ENCODE results near the gene C1orf53. TPM values are rescaled to one million over a fixed set of nuclear protein-coding genes. Genes with fewer than 3 reads are reported as not detected.
"Not testable (repeated sequence)": the region's sequence is repeated elsewhere in the genome, so short reads cannot be mapped to it uniquely, and the experiment has no call there.

Gene C1orf53
- total RNA-seq, 1 donor, result 6.5 TPM

DNA sequence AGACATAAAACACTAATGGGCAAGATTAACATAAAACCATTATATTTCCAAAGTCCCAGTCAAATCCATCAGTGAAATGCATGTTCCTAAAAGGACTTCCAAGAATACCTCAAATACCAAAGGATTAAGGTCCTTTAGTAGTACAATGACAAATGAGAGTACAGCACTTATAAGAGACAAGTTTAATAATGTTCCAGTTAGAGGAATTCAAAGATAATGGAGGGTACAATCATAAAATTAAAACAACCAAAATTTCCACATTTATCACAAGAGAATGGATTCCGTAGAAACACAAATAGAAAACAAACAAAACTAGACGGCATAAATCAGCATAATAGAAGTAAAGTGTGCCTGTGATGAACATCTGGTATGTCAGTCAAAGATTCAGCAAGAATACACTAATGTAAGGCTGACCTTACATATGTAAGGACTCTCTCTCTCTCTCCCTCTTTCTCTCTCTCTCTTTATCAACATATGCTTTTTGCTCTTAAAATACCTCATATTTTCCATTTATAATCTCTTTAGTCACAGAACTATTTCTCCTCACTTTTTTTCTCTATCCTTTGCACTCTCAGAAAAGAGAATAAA is 32.8 kb upstream of the C1orf53 start:
- H3K4me3 ChIP-seq (ENCODE audit: insufficient read depth, low read length), result no peak overlapping the region
- H3K79me2 ChIP-seq (ENCODE audit: insufficient read depth, low read length), result no peaks in the 10 kb centered on the region
- H3K27me3 ChIP-seq (ENCODE audit: insufficient read depth, low read length), result no peaks in the 10 kb centered on the region
- no peak overlapping the region for H3K27ac ChIP-seq (ENCODE audit: low read depth, low read length)
- H3K9me3 ChIP-seq (ENCODE audit: low read depth, low read length), result no peaks in the 10 kb centered on the region
- no peaks in the 10 kb centered on the region for H3K4me1 ChIP-seq (ENCODE audit: insufficient read depth, low read length)
- no peak overlapping the region for H2AFZ ChIP-seq (ENCODE audit: low read length)
- H3K4me2 ChIP-seq (ENCODE audit: insufficient read depth, low read length), result no peak overlapping the region
- TF ChIP-seq CTCF (IDR thresholded peaks at IDR 0.05; ENCODE audit: extremely low read depth, low read depth, low read length), result no peak
- no peaks in the 10 kb centered on the region for H4K20me1 ChIP-seq (ENCODE audit: insufficient read depth, low read length)
- H3K36me3 ChIP-seq (ENCODE audit: insufficient read depth, low read length), result no peaks in the 10 kb centered on the region
- DNase-seq (ENCODE audit: insufficient read length, low spot score, missing footprints), result no peak

- Histone ChIP-seq H3K27ac (ENCODE audit: low read depth, low read length) (no peak overlapping the region), H3K79me2 (ENCODE audit: insufficient read depth, low read length) (no peaks in the 10 kb centered on the region), H3K4me3 (ENCODE audit: insufficient read depth, low read length) (no peak overlapping the region), H3K4me1 (ENCODE audit: insufficient read depth, low read length) (no peaks in the 10 kb centered on the region), H3K36me3 (ENCODE audit: insufficient read depth, low read length) (no peaks in the 10 kb centered on the region), H2AFZ (ENCODE audit: low read length) (no peak overlapping the region), H3K27me3 (ENCODE audit: insufficient read depth, low read length) (no peaks in the 10 kb centered on the region), H3K4me2 (ENCODE audit: insufficient read depth, low read length) (no peak overlapping the region), H3K9me3 (ENCODE audit: low read depth, low read length) (no peaks in the 10 kb centered on the region), H4K20me1 (ENCODE audit: insufficient read depth, low read length) (no peaks in the 10 kb centered on the region)
- no peak for DNase-seq (ENCODE audit: insufficient read length, low spot score, missing footprints)
- TF ChIP-seq CTCF (IDR thresholded peaks at IDR 0.05; ENCODE audit: extremely low read depth, low read depth, low read length), result no peak
These were observed 25.5 kb upstream of the C1orf53 start for GRCh38 chr1:197876894-197877293.

DNA sequence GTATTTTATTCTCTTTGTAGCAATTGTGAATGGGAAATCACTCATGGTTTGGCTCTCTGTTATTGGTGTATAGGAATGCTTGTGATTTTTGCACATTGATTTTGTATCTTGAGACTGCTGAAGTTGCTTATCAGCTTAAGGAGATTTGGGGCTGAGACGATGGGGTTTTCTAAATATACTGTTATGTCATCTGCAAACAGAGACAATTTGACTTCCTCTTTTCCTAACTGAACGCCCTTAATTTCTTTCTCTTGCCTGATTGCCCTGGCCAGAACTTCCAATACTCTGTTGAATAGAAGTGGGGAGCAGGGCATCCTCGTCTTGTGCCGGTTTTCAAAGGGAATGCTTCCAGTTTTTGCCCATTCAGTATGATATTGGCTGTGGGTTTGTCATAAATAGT is 22.0 kb upstream of the C1orf53 start:
- not testable (repeated sequence) for H3K4me2 ChIP-seq (ENCODE audit: insufficient read depth, low read length); H4K20me1 ChIP-seq (ENCODE audit: insufficient read depth, low read length); DNase-seq (ENCODE audit: insufficient read length, low spot score, missing footprints); H3K79me2 ChIP-seq (ENCODE audit: insufficient read depth, low read length); H3K27ac ChIP-seq (ENCODE audit: low read depth, low read length); H3K36me3 ChIP-seq (ENCODE audit: insufficient read depth, low read length); H2AFZ ChIP-seq (ENCODE audit: low read length); H3K4me1 ChIP-seq (ENCODE audit: insufficient read depth, low read length); H3K9me3 ChIP-seq (ENCODE audit: low read depth, low read length); H3K27me3 ChIP-seq (ENCODE audit: insufficient read depth, low read length); H3K4me3 ChIP-seq (ENCODE audit: insufficient read depth, low read length)

DNA sequence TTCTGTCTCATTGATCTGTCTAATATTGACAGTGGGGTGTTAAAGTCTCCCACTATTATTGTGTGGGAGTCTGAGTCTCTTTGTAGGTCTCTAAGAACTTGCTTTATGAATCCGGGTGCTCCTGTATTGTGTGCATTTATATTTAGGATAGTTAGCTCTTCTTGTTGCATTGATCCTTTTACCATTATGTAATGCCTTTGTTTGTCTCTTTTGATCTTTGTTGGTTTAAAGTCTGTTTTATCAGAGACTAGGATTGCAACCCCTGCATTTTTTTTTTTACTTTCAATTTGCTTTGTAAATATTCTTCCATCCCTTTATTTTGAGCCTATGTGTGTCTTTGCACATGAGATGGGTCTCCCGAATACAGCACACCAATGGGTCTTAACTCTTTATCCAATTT is 20.2 kb upstream of the C1orf53 start:
- H3K9me3 ChIP-seq (ENCODE audit: low read depth, low read length); H3K36me3 ChIP-seq (ENCODE audit: insufficient read depth, low read length); H3K4me3 ChIP-seq (ENCODE audit: insufficient read depth, low read length); DNase-seq (ENCODE audit: insufficient read length, low spot score, missing footprints); H4K20me1 ChIP-seq (ENCODE audit: insufficient read depth, low read length); H3K4me1 ChIP-seq (ENCODE audit: insufficient read depth, low read length); H3K27me3 ChIP-seq (ENCODE audit: insufficient read depth, low read length); H3K79me2 ChIP-seq (ENCODE audit: insufficient read depth, low read length); H2AFZ ChIP-seq (ENCODE audit: low read length); H3K27ac ChIP-seq (ENCODE audit: low read depth, low read length); H3K4me2 ChIP-seq (ENCODE audit: insufficient read depth, low read length): not testable (repeated sequence)

- Histone ChIP-seq H2AFZ (ENCODE audit: low read length) (no peak overlapping the region), H3K27me3 (ENCODE audit: insufficient read depth, low read length) (no peaks in the 10 kb centered on the region), H3K9me3 (ENCODE audit: low read depth, low read length) (no peaks in the 10 kb centered on the region), H3K27ac (ENCODE audit: low read depth, low read length) (no peak overlapping the region), H4K20me1 (ENCODE audit: insufficient read depth, low read length) (no peaks in the 10 kb centered on the region), H3K4me1 (ENCODE audit: insufficient read depth, low read length) (no peaks in the 10 kb centered on the region), H3K4me2 (ENCODE audit: insufficient read depth, low read length) (no peak overlapping the region), H3K36me3 (ENCODE audit: insufficient read depth, low read length) (no peaks in the 10 kb centered on the region), H3K4me3 (ENCODE audit: insufficient read depth, low read length) (no peak overlapping the region), H3K79me2 (ENCODE audit: insufficient read depth, low read length) (no peaks in the 10 kb centered on the region)
- no peak for DNase-seq (ENCODE audit: insufficient read length, low spot score, missing footprints)
- no peak for TF ChIP-seq CTCF (IDR thresholded peaks at IDR 0.05; ENCODE audit: extremely low read depth, low read depth, low read length)
These were observed 18.3 kb upstream of the C1orf53 start for GRCh38 chr1:197884173-197884572.

All from osteoblast (primary cell).